Epithelial cell of esophagus (primary cell): ENCODE results near the gene CHCHD3.

Experiments used
- DNase-seq: peaks from one replicate; pipeline ENCODE4 v3.0.0; 2010; ENCODE audit warnings: low read depth
- H3K4me3 ChIP-seq: 2 replicates; pipeline ENCODE4 v1.5.1; 2011; ENCODE audit warnings: mild to moderate bottlenecking, low read length, control low read depth
- CTCF ChIP-seq: IDR thresholded peaks from 2 replicates; pipeline ENCODE4 v1.5.1; 2011; ENCODE audit warnings: low read depth, mild to moderate bottlenecking, low read length, control low read depth, inconsistent platforms; ENCODE audit not compliant: insufficient read depth; ENCODE audit errors: missing control alignments

The CHCHD3 gene

GRCh38 chr7:132861940-132862554 is 219.8 kb downstream of the CHCHD3 start:
- no peak for DNase-seq
- no peak for TF ChIP-seq CTCF
- no peak overlapping the region for H3K4me3 ChIP-seq

GRCh38 chr7:132861424-132861823 is 220.5 kb downstream of the CHCHD3 start:
- no peak for DNase-seq
- no peak for TF ChIP-seq CTCF
- no peak overlapping the region for H3K4me3 ChIP-seq

GRCh38 chr7:132859199-132859598 is 222.7 kb downstream of the CHCHD3 start:
- no peak overlapping the region for H3K4me3 ChIP-seq
- DNase-seq, result no peak
- TF ChIP-seq CTCF, result no peak

- no peak for DNase-seq
- no peak overlapping the region for H3K4me3 ChIP-seq
- no peak for TF ChIP-seq CTCF
These were observed 223.1 kb downstream of the CHCHD3 start for GRCh38 chr7:132858760-132859159.

- no peak overlapping the region for H3K4me3 ChIP-seq
- no peak for DNase-seq
- no peak for TF ChIP-seq CTCF
These were observed 223.6 kb downstream of the CHCHD3 start for GRCh38 chr7:132858251-132858650.

- DNase-seq, result no peak
- no peak overlapping the region for H3K4me3 ChIP-seq
- no peak for TF ChIP-seq CTCF
These were observed 224.2 kb downstream of the CHCHD3 start for GRCh38 chr7:132857703-132858102.

- DNase-seq, result no peak
- H3K4me3 ChIP-seq, result no peak overlapping the region
- no peak for TF ChIP-seq CTCF
These were observed 224.9 kb downstream of the CHCHD3 start for GRCh38 chr7:132857031-132857430.
